ENCODE results near the gene NEMP1.

NEMP1 gene

GRCh38 chr12:57048423-57049118 lies 30.0 kb downstream of the NEMP1 start:
- no peak for TF ChIP-seq USF1 (IDR thresholded peaks at IDR 0.05)
- TF ChIP-seq ZBTB7A (IDR thresholded peaks at IDR 0.05; ENCODE audit: low read depth) = no peak
- TF ChIP-seq TEAD4 (IDR thresholded peaks at IDR 0.05) = no peak
- TF ChIP-seq TCF12 (IDR thresholded peaks at IDR 0.05; ENCODE audit: low read depth) = no peak
- no peak for TF ChIP-seq NFIC (IDR thresholded peaks at IDR 0.05)
- no peak for TF ChIP-seq CREB1 (IDR thresholded peaks at IDR 0.05; ENCODE audit: low read depth)
- TF ChIP-seq CEBPB (IDR thresholded peaks at IDR 0.05) = no peak
- TF ChIP-seq FOXM1 (IDR thresholded peaks at IDR 0.05; ENCODE audit: borderline replicate concordance, low read depth) = no peak

- TF ChIP-seq NFIC (IDR thresholded peaks at IDR 0.05) (no peak), CREB1 (IDR thresholded peaks at IDR 0.05; ENCODE audit: low read depth) (no peak), YY1 (IDR thresholded peaks at IDR 0.05; ENCODE audit: low read depth) (no peak), USF1 (IDR thresholded peaks at IDR 0.05) (no peak), ZBTB7A (IDR thresholded peaks at IDR 0.05; ENCODE audit: low read depth) (no peak), REST (IDR thresholded peaks at IDR 0.05; ENCODE audit: low read depth) (no peak), RAD21 (IDR thresholded peaks at IDR 0.05; ENCODE audit: low read depth) (no peak), TCF12 (IDR thresholded peaks at IDR 0.05; ENCODE audit: low read depth) (no peak), TEAD4 (IDR thresholded peaks at IDR 0.05) (no peak), TAF1 (IDR thresholded peaks at IDR 0.05; ENCODE audit: low read depth) (no peak), CEBPB (IDR thresholded peaks at IDR 0.05) (no peak), MAX (IDR thresholded peaks at IDR 0.05) (no peak), EGR1 (IDR thresholded peaks at IDR 0.05) (no peak)
These were observed 30.6 kb downstream of the NEMP1 start for GRCh38 chr12:57047981-57048380.

GRCh38 chr12:57046947-57047890 lies 31.4 kb downstream of the NEMP1 start:
- TF ChIP-seq TAF1 (IDR thresholded peaks at IDR 0.05; ENCODE audit: low read depth) = no peak
- TF ChIP-seq CREB1 (IDR thresholded peaks at IDR 0.05; ENCODE audit: low read depth) = no peak
- no peak for TF ChIP-seq REST (IDR thresholded peaks at IDR 0.05; ENCODE audit: low read depth)
- TF ChIP-seq EGR1 (IDR thresholded peaks at IDR 0.05) = no peak
- no peak for TF ChIP-seq NFIC (IDR thresholded peaks at IDR 0.05)
- TF ChIP-seq USF1 (IDR thresholded peaks at IDR 0.05) = no peak
- no peak for TF ChIP-seq MAX (IDR thresholded peaks at IDR 0.05)
- TF ChIP-seq RAD21 (IDR thresholded peaks at IDR 0.05; ENCODE audit: low read depth) = no peak
- no peak for TF ChIP-seq EP300 (IDR thresholded peaks at IDR 0.05; ENCODE audit: borderline replicate concordance)
- no peak for TF ChIP-seq TCF12 (IDR thresholded peaks at IDR 0.05; ENCODE audit: low read depth)
- TF ChIP-seq TEAD4 (IDR thresholded peaks at IDR 0.05) = no peak
- TF ChIP-seq YY1 (IDR thresholded peaks at IDR 0.05; ENCODE audit: low read depth) = no peak
- TF ChIP-seq FOXM1 (IDR thresholded peaks at IDR 0.05; ENCODE audit: borderline replicate concordance, low read depth) = no peak
- TF ChIP-seq ZBTB7A (IDR thresholded peaks at IDR 0.05; ENCODE audit: low read depth) = no peak
- TF ChIP-seq CEBPB (IDR thresholded peaks at IDR 0.05) = no peak

- TF ChIP-seq USF1 (IDR thresholded peaks at IDR 0.05) (no peak), MAX (IDR thresholded peaks at IDR 0.05) (no peak), YY1 (IDR thresholded peaks at IDR 0.05; ENCODE audit: low read depth) (no peak), EP300 (IDR thresholded peaks at IDR 0.05; ENCODE audit: borderline replicate concordance) (no peak), REST (IDR thresholded peaks at IDR 0.05; ENCODE audit: low read depth) (no peak), EGR1 (IDR thresholded peaks at IDR 0.05) (no peak), TCF12 (IDR thresholded peaks at IDR 0.05; ENCODE audit: low read depth) (no peak), ZBTB7A (IDR thresholded peaks at IDR 0.05; ENCODE audit: low read depth) (no peak), TAF1 (IDR thresholded peaks at IDR 0.05; ENCODE audit: low read depth) (no peak), CEBPB (IDR thresholded peaks at IDR 0.05) (no peak)
These were observed 32.4 kb downstream of the NEMP1 start for GRCh38 chr12:57046086-57046791.

All from Ishikawa (cell line).